ENCODE measurements around the gene SPG7.

SPG7 gene

GRCh38 chr16:89549007-89549700 lies 41.0 kb downstream of the SPG7 start:
- H3K9me2 ChIP-seq (replicated peaks; ENCODE audit: insufficient read depth, low read length): no peaks in the 10 kb centered on the region
- no peak overlapping the region for H3K9ac ChIP-seq (ENCODE audit: low read length)
- H3K36me3 ChIP-seq (replicated peaks; ENCODE audit: insufficient read depth, low read length): no peaks in the 10 kb centered on the region
- no peaks in the 10 kb centered on the region for H4K20me1 ChIP-seq (ENCODE audit: insufficient read depth, low read length)
- no peak for DNase-seq
- no peaks in the 10 kb centered on the region for H3K27me3 ChIP-seq (replicated peaks; ENCODE audit: insufficient read depth, low read length)
- no peaks in the 10 kb centered on the region for H3K4me1 ChIP-seq (ENCODE audit: low read length)
- H3K27ac ChIP-seq (ENCODE audit: low read length): no peak overlapping the region
- H3F3A ChIP-seq (ENCODE audit: insufficient read depth, low read length): no peaks in the 10 kb centered on the region
- no peak overlapping the region for H3K4me3 ChIP-seq (ENCODE audit: low read length)
- H3K9me3 ChIP-seq (replicated peaks; ENCODE audit: insufficient read depth, low read length): no peaks in the 10 kb centered on the region
- no peaks in the 10 kb centered on the region for H3K79me2 ChIP-seq (ENCODE audit: low read length)
- H2AFZ ChIP-seq (ENCODE audit: low read length): no peak overlapping the region
- TF ChIP-seq EZH2phosphoT487 (IDR thresholded peaks at IDR 0.05; ENCODE audit: low read length): no peak
- no peak for TF ChIP-seq CTCF (IDR thresholded peaks at IDR 0.05; ENCODE audit: low read length)
- TF ChIP-seq EZH2 (optimal IDR thresholded peaks at IDR 0.05; ENCODE audit: low read depth, low read length): no peak
- no peak overlapping the region for H3K4me2 ChIP-seq (ENCODE audit: low read depth, low read length)

DNA sequence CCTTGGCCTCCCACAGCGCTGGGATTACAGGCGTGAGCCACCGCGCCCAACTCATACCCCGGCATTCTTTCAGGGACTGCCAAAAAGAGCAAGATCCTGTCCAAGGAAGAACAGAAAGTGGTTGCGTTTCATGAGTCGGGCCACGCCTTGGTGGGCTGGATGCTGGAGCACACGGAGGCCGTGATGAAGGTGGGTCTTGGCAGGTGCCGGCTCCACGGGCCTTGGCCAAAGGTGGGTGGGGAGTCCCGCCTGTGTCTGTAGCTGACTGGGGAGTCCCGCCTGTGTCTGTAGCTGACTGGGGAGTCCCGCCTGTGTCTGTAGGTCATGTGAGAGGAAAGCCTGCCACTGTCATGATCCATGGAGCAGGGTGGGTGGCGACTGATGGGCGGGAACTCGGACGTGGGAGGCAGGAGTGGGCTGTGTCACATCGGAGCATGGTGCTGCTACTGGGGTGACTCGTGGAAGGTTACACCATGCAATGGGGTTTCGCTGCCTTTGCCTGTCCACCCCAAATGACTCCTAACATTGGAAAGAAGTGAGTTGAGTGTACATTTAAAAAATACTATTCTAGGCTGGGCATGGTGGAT lies 42.3 kb downstream of the SPG7 start:
- no peak overlapping the region for H3K9ac ChIP-seq (ENCODE audit: low read length)
- no peak overlapping the region for H3K4me3 ChIP-seq (ENCODE audit: low read length)
- H3K4me2 ChIP-seq (ENCODE audit: low read depth, low read length): no peak overlapping the region
- no peaks in the 10 kb centered on the region for H3K27me3 ChIP-seq (replicated peaks; ENCODE audit: insufficient read depth, low read length)
- H3K9me3 ChIP-seq (replicated peaks; ENCODE audit: insufficient read depth, low read length): no peaks in the 10 kb centered on the region
- H2AFZ ChIP-seq (ENCODE audit: low read length): no peak overlapping the region
- no peaks in the 10 kb centered on the region for H3K79me2 ChIP-seq (ENCODE audit: low read length)
- TF ChIP-seq CTCF (IDR thresholded peaks at IDR 0.05; ENCODE audit: low read length) (no peak), EZH2phosphoT487 (IDR thresholded peaks at IDR 0.05; ENCODE audit: low read length) (no peak), EZH2 (optimal IDR thresholded peaks at IDR 0.05; ENCODE audit: low read depth, low read length) (no peak)
- no peaks in the 10 kb centered on the region for H3F3A ChIP-seq (ENCODE audit: insufficient read depth, low read length)
- no peaks in the 10 kb centered on the region for H3K36me3 ChIP-seq (replicated peaks; ENCODE audit: insufficient read depth, low read length)
- H3K4me1 ChIP-seq (ENCODE audit: low read length): no peaks in the 10 kb centered on the region
- no peak for DNase-seq
- no peaks in the 10 kb centered on the region for H4K20me1 ChIP-seq (ENCODE audit: insufficient read depth, low read length)
- no peak overlapping the region for H3K27ac ChIP-seq (ENCODE audit: low read length)
- no peaks in the 10 kb centered on the region for H3K9me2 ChIP-seq (replicated peaks; ENCODE audit: insufficient read depth, low read length)

- Histone ChIP-seq H3K4me2 (ENCODE audit: low read depth, low read length) (no peak overlapping the region), H3K36me3 (replicated peaks; ENCODE audit: insufficient read depth, low read length) (no peaks in the 10 kb centered on the region), H3K4me3 (ENCODE audit: low read length) (no peak overlapping the region), H2AFZ (ENCODE audit: low read length) (no peak overlapping the region), H3K9ac (ENCODE audit: low read length) (no peak overlapping the region), H3K27me3 (replicated peaks; ENCODE audit: insufficient read depth, low read length) (no peaks in the 10 kb centered on the region), H3K9me2 (replicated peaks; ENCODE audit: insufficient read depth, low read length) (no peaks in the 10 kb centered on the region), H3K4me1 (ENCODE audit: low read length) (no peaks in the 10 kb centered on the region), H3K9me3 (replicated peaks; ENCODE audit: insufficient read depth, low read length) (no peaks in the 10 kb centered on the region), H3K27ac (ENCODE audit: low read length) (no peak overlapping the region), H3F3A (ENCODE audit: insufficient read depth, low read length) (no peaks in the 10 kb centered on the region), H4K20me1 (ENCODE audit: insufficient read depth, low read length) (no peaks in the 10 kb centered on the region), H3K79me2 (ENCODE audit: low read length) (no peaks in the 10 kb centered on the region)
- TF ChIP-seq CTCF (IDR thresholded peaks at IDR 0.05; ENCODE audit: low read length) (no peak), EZH2phosphoT487 (IDR thresholded peaks at IDR 0.05; ENCODE audit: low read length) (no peak), EZH2 (optimal IDR thresholded peaks at IDR 0.05; ENCODE audit: low read depth, low read length) (no peak)
- no peak for DNase-seq
These were observed 44.1 kb downstream of the SPG7 start for GRCh38 chr16:89552329-89552728.

Data from MM.1S (cell line).